Liver (tissue), 9 donors: ENCODE measurements around the gene CECR2. TPM values are rescaled to one million over a fixed set of nuclear protein-coding genes. Genes with fewer than 3 reads are reported as not detected.

Source experiments
- DNase-seq: peaks from one replicate; pipeline ENCODE4 v3.0.0-alpha.2; 2017; ENCODE audit warnings: low spot score
- H3K27ac ChIP-seq, 2 donors: one replicate each; pipeline ENCODE4 v1.7.0; 2013; ENCODE audit warnings: inconsistent platforms in 2 of 2, low read length in 2 of 2, control low read depth in 1 of 2, low read depth in 1 of 2, mild to moderate bottlenecking in 1 of 2
- H3K27me3 ChIP-seq, 4 donors: one replicate each; pipeline versions ENCODE4 v1.6.1 to v1.7.0; 2013; ENCODE audit warnings: low read length in 3 of 4, inconsistent platforms in 1 of 4, mild to moderate bottlenecking in 1 of 4, moderate library complexity in 1 of 4; ENCODE audit not compliant: control insufficient read depth in 4 of 4, insufficient read depth in 4 of 4
- H3K36me3 ChIP-seq, 4 donors: one replicate each; pipeline versions ENCODE4 v1.6.1 to v1.7.0; 2013; ENCODE audit warnings: low read length in 3 of 4, mild to moderate bottlenecking in 3 of 4, low read depth in 1 of 4, moderate library complexity in 1 of 4; ENCODE audit not compliant: control insufficient read depth in 4 of 4, insufficient read depth in 3 of 4
- H3K4me1 ChIP-seq, 4 donors: one replicate each; pipeline versions ENCODE4 v1.6.1 to v1.7.0; 2013; ENCODE audit warnings: low read length in 3 of 4, mild to moderate bottlenecking in 3 of 4, moderate library complexity in 1 of 4; ENCODE audit not compliant: control insufficient read depth in 4 of 4, insufficient read depth in 4 of 4
- H3K4me3 ChIP-seq, 3 donors: one replicate each; pipeline versions ENCODE4 v1.6.1 to v1.7.0; 2013; ENCODE audit warnings: low read length in 3 of 3, control low read depth in 1 of 3, low read depth in 1 of 3, mild to moderate bottlenecking in 1 of 3
- H3K9ac ChIP-seq, 2 donors: one replicate each; pipeline ENCODE4 v1.7.0; 2013; ENCODE audit warnings: low read length in 2 of 2, mild to moderate bottlenecking in 2 of 2, moderate library complexity in 2 of 2, control low read depth in 1 of 2, low read depth in 1 of 2
- H3K9me3 ChIP-seq, 4 donors: one replicate each; pipeline versions ENCODE4 v1.6.1 to v1.7.0; 2013; ENCODE audit warnings: low read length in 3 of 4; ENCODE audit not compliant: control insufficient read depth in 4 of 4
- ATF3 ChIP-seq: IDR thresholded peaks from 2 replicates; pipeline ENCODE4 v1.6.1; 2016; ENCODE audit warnings: antibody characterized with exemption
- EGR1 ChIP-seq, 2 donors: IDR thresholded peaks; 2 replicates each; pipeline ENCODE4 v1.6.1; 2016 to 2018; ENCODE audit warnings: antibody characterized with exemption in 2 of 2, low read depth in 2 of 2
- FOXA1 ChIP-seq: IDR thresholded peaks from 2 replicates; pipeline ENCODE4 v1.6.1; 2016; ENCODE audit warnings: antibody characterized with exemption
- GABPA ChIP-seq, 2 donors: IDR thresholded peaks in 1 of 2; conservative IDR thresholded peaks in 1 of 2; 2 replicates each; pipeline ENCODE4 v1.6.1; 2016; ENCODE audit warnings: antibody characterized with exemption in 2 of 2, mild to moderate bottlenecking in 1 of 2, moderate library complexity in 1 of 2
- HNF4G ChIP-seq: IDR thresholded peaks from 2 replicates; pipeline ENCODE4 v1.6.1; 2016; ENCODE audit warnings: antibody characterized with exemption
- JUND ChIP-seq, 2 donors: IDR thresholded peaks; 2 replicates each; pipeline ENCODE4 v1.6.1; 2016; ENCODE audit warnings: antibody characterized with exemption in 2 of 2
- MAX ChIP-seq: IDR thresholded peaks from 2 replicates; pipeline ENCODE4 v1.6.1; 2016; ENCODE audit warnings: antibody characterized with exemption
- REST ChIP-seq: IDR thresholded peaks from 2 replicates; pipeline ENCODE4 v1.6.1; 2016; ENCODE audit warnings: antibody characterized with exemption, mild to moderate bottlenecking
- RXRA ChIP-seq, 2 donors: IDR thresholded peaks; 2 replicates each; pipeline ENCODE4 v1.6.1; 2017 to 2018; ENCODE audit warnings: antibody characterized with exemption in 2 of 2, mild to moderate bottlenecking in 1 of 2
- TAF1 ChIP-seq: conservative IDR thresholded peaks from 2 replicates; pipeline ENCODE4 v1.6.1; 2016; ENCODE audit warnings: antibody characterized with exemption, mild to moderate bottlenecking
- WGBS: extraction: QIAGEN DNeasy Blood & Tissue Kit; methylation state at CpG from one replicate; pipeline ENCODE4 v1.1.7; 2013; 5-methylcytosine and 5-hydroxymethylcytosine counted together
- polyA plus RNA-seq, 2 donors: library from polyadenylated mRNA; stranded (reverse) in 1 of 2; unstranded in 1 of 2; fragments of 200-250 nt in 1 of 2; fragments of >200 nt in 1 of 2; fragmentation: Nextera tagmentation in 1 of 2; extraction: Ambion mirVana in 1 of 2; gene quantifications; one replicate each; pipeline versions ENCODE4 v1.2.1 to v1.2.3, GENCODE V29; 2013 to 2015
- total RNA-seq, 2 donors: library from RNA; depleted of rRNA; stranded (reverse); fragments of >200 nt; gene quantifications; one replicate each; pipeline ENCODE4 v1.2.3, GENCODE V29; 2014
- donor health status: healthy.
- donor health status: healthy.
- donor health status: healthy.
- donor health status: healthy.
- donor health status: healthy.

Gene CECR2
- total and polyA plus RNA-seq, 4 donors = 1.8 to 9.7 (median 2.1) TPM

- WGBS = 95% methylated on average over 2 of the region's 2 CpGs
- Histone ChIP-seq H3K9ac (no peak overlapping the region), H3K27me3 (no peaks in the 10 kb centered on the region), H3K36me3 (no peaks in the 10 kb centered on the region), H3K9me3 (no peaks in the 10 kb centered on the region), H3K4me1 (peaks cover 0 to 7% (median 0%) of the 10 kb centered on the region in 4 donors), H3K4me3 (no peak overlapping the region), H3K27ac (no peak overlapping the region)
- TF ChIP-seq HNF4G = no peak
- TF ChIP-seq EGR1 (IDR thresholded peaks at IDR 0.05; ENCODE audit: low read depth in 2 of 2) = no peak
- TF ChIP-seq REST = no peak
- TF ChIP-seq GABPA (IDR thresholded peaks at IDR 0.05 in 1 of 2, conservative IDR thresholded peaks at IDR 0.05 in 1 of 2) = no peak
- no peak for TF ChIP-seq MAX
- TF ChIP-seq ATF3 = no peak
- TF ChIP-seq JUND (IDR thresholded peaks at IDR 0.05) = no peak
- TF ChIP-seq TAF1 = no peak
- TF ChIP-seq RXRA (IDR thresholded peaks at IDR 0.05) = no peak
- no peak for DNase-seq
These were observed 68.8 kb downstream of the CECR2 start for GRCh38 chr22:17438026-17438425.

- TF ChIP-seq EGR1 (IDR thresholded peaks at IDR 0.05; ENCODE audit: low read depth in 2 of 2) = no peak
- no peak overlapping the region for H3K9ac ChIP-seq
- no peak for DNase-seq
- H3K9me3 ChIP-seq = no peaks in the 10 kb centered on the region
- H3K27me3 ChIP-seq = no peaks in the 10 kb centered on the region
- H3K4me3 ChIP-seq = no peak overlapping the region
- WGBS = 93% methylated on average over 5 of the region's 5 CpGs
- H3K27ac ChIP-seq = no peak overlapping the region
- no peaks in the 10 kb centered on the region for H3K36me3 ChIP-seq
- H3K4me1 ChIP-seq = no peaks in the 10 kb centered on the region
These were observed 72.1 kb downstream of the CECR2 start for GRCh38 chr22:17441326-17441725.

- H3K36me3 ChIP-seq = no peaks in the 10 kb centered on the region
- no peak overlapping the region for H3K27ac ChIP-seq
- H3K4me3 ChIP-seq = no peak overlapping the region
- no peaks in the 10 kb centered on the region for H3K4me1 ChIP-seq
- no peak for TF ChIP-seq FOXA1
- TF ChIP-seq HNF4G = no peak
- H3K9ac ChIP-seq = no peak overlapping the region
- no peaks in the 10 kb centered on the region for H3K9me3 ChIP-seq
- no peak for DNase-seq
- WGBS = 88% methylated on average over 17 of the region's 17 CpGs
- H3K27me3 ChIP-seq = no peaks in the 10 kb centered on the region
These were observed 74.3 kb downstream of the CECR2 start for GRCh38 chr22:17443405-17444203.
